ENCODE results near the gene CISD3.

GRCh38 chr17:38751808-38752307 lies 21.7 kb downstream of the CISD3 start:
- TF ChIP-seq POLR2A (IDR thresholded peaks at IDR 0.05) (no peak), POLR2AphosphoS5 (IDR thresholded peaks at IDR 0.05) (peak; percentile 60 to 87 (median 69))
- TF ChIP-seq, protein P1, sequence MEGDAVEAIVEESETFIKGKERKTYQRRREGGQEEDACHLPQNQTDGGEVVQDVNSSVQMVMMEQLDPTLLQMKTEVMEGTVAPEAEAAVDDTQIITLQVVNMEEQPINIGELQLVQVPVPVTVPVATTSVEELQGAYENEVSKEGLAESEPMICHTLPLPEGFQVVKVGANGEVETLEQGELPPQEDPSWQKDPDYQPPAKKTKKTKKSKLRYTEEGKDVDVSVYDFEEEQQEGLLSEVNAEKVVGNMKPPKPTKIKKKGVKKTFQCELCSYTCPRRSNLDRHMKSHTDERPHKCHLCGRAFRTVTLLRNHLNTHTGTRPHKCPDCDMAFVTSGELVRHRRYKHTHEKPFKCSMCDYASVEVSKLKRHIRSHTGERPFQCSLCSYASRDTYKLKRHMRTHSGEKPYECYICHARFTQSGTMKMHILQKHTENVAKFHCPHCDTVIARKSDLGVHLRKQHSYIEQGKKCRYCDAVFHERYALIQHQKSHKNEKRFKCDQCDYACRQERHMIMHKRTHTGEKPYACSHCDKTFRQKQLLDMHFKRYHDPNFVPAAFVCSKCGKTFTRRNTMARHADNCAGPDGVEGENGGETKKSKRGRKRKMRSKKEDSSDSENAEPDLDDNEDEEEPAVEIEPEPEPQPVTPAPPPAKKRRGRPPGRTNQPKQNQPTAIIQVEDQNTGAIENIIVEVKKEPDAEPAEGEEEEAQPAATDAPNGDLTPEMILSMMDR (IDR thresholded peaks at IDR 0.05), result no peak
